Liver (tissue), 9 donors: Measurements from ENCODE around the gene DCBLD2. TPM values are rescaled to one million over a fixed set of nuclear protein-coding genes. Genes with fewer than 3 reads are reported as not detected.

Experiments used
- DNase-seq: peaks from one replicate; pipeline ENCODE4 v3.0.0-alpha.2; 2017; ENCODE audit warnings: low spot score
- H3K27ac ChIP-seq, 2 donors: one replicate each; pipeline ENCODE4 v1.7.0; 2013; ENCODE audit warnings: inconsistent platforms in 2 of 2, low read length in 2 of 2, control low read depth in 1 of 2, low read depth in 1 of 2, mild to moderate bottlenecking in 1 of 2
- H3K27me3 ChIP-seq, 4 donors: one replicate each; pipeline versions ENCODE4 v1.6.1 to v1.7.0; 2013; ENCODE audit warnings: low read length in 3 of 4, inconsistent platforms in 1 of 4, mild to moderate bottlenecking in 1 of 4, moderate library complexity in 1 of 4; ENCODE audit not compliant: control insufficient read depth in 4 of 4, insufficient read depth in 4 of 4
- H3K36me3 ChIP-seq, 4 donors: one replicate each; pipeline versions ENCODE4 v1.6.1 to v1.7.0; 2013; ENCODE audit warnings: low read length in 3 of 4, mild to moderate bottlenecking in 3 of 4, low read depth in 1 of 4, moderate library complexity in 1 of 4; ENCODE audit not compliant: control insufficient read depth in 4 of 4, insufficient read depth in 3 of 4
- H3K4me1 ChIP-seq, 4 donors: one replicate each; pipeline versions ENCODE4 v1.6.1 to v1.7.0; 2013; ENCODE audit warnings: low read length in 3 of 4, mild to moderate bottlenecking in 3 of 4, moderate library complexity in 1 of 4; ENCODE audit not compliant: control insufficient read depth in 4 of 4, insufficient read depth in 4 of 4
- H3K4me3 ChIP-seq, 3 donors: one replicate each; pipeline versions ENCODE4 v1.6.1 to v1.7.0; 2013; ENCODE audit warnings: low read length in 3 of 3, control low read depth in 1 of 3, low read depth in 1 of 3, mild to moderate bottlenecking in 1 of 3
- H3K9ac ChIP-seq, 2 donors: one replicate each; pipeline ENCODE4 v1.7.0; 2013; ENCODE audit warnings: low read length in 2 of 2, mild to moderate bottlenecking in 2 of 2, moderate library complexity in 2 of 2, control low read depth in 1 of 2, low read depth in 1 of 2
- H3K9me3 ChIP-seq, 4 donors: one replicate each; pipeline versions ENCODE4 v1.6.1 to v1.7.0; 2013; ENCODE audit warnings: low read length in 3 of 4; ENCODE audit not compliant: control insufficient read depth in 4 of 4
- EGR1 ChIP-seq, 2 donors: IDR thresholded peaks; 2 replicates each; pipeline ENCODE4 v1.6.1; 2016 to 2018; ENCODE audit warnings: antibody characterized with exemption in 2 of 2, low read depth in 2 of 2
- FOXA1 ChIP-seq: IDR thresholded peaks from 2 replicates; pipeline ENCODE4 v1.6.1; 2016; ENCODE audit warnings: antibody characterized with exemption
- FOXA2 ChIP-seq: IDR thresholded peaks from 2 replicates; pipeline ENCODE4 v1.6.1; 2016; ENCODE audit warnings: antibody characterized with exemption
- HNF4A ChIP-seq, 2 donors: conservative IDR thresholded peaks; 2 replicates each; pipeline ENCODE4 v1.6.1; 2016; ENCODE audit warnings: antibody characterized with exemption in 2 of 2, mild to moderate bottlenecking in 2 of 2
- HNF4G ChIP-seq: IDR thresholded peaks from 2 replicates; pipeline ENCODE4 v1.6.1; 2016; ENCODE audit warnings: antibody characterized with exemption
- NR2F2 ChIP-seq: IDR thresholded peaks from 2 replicates; pipeline ENCODE4 v1.6.1; 2016; ENCODE audit warnings: antibody characterized with exemption
- RAD21 ChIP-seq, 2 donors: IDR thresholded peaks; 2 replicates each; pipeline ENCODE4 v1.6.1; 2016; ENCODE audit warnings: antibody characterized with exemption in 2 of 2, mild to moderate bottlenecking in 2 of 2
- RXRA ChIP-seq, 2 donors: IDR thresholded peaks; 2 replicates each; pipeline ENCODE4 v1.6.1; 2017 to 2018; ENCODE audit warnings: antibody characterized with exemption in 2 of 2, mild to moderate bottlenecking in 1 of 2
- TAF1 ChIP-seq: conservative IDR thresholded peaks from 2 replicates; pipeline ENCODE4 v1.6.1; 2016; ENCODE audit warnings: antibody characterized with exemption, mild to moderate bottlenecking
- YY1 ChIP-seq: IDR thresholded peaks from 2 replicates; pipeline ENCODE4 v1.6.1; 2016; ENCODE audit warnings: antibody characterized with exemption, mild to moderate bottlenecking
- WGBS: extraction: QIAGEN DNeasy Blood & Tissue Kit; methylation state at CpG from one replicate; pipeline ENCODE4 v1.1.7; 2013; 5-methylcytosine and 5-hydroxymethylcytosine counted together
- polyA plus RNA-seq, 2 donors: library from polyadenylated mRNA; stranded (reverse) in 1 of 2; unstranded in 1 of 2; fragments of 200-250 nt in 1 of 2; fragments of >200 nt in 1 of 2; fragmentation: Nextera tagmentation in 1 of 2; extraction: Ambion mirVana in 1 of 2; gene quantifications; one replicate each; pipeline versions ENCODE4 v1.2.1 to v1.2.3, GENCODE V29; 2013 to 2015
- total RNA-seq, 2 donors: library from RNA; depleted of rRNA; stranded (reverse); fragments of >200 nt; gene quantifications; one replicate each; pipeline ENCODE4 v1.2.3, GENCODE V29; 2014
- TF ChIP-seq, protein P1 (sequence below): IDR thresholded peaks from 2 replicates; pipeline ENCODE4 v1.6.1; 2016; ENCODE audit warnings: antibody characterized with exemption
- TF ChIP-seq, protein P2 (sequence below): IDR thresholded peaks from 2 replicates; pipeline ENCODE4 v1.6.1; 2016; ENCODE audit warnings: antibody characterized with exemption
- TF ChIP-seq, protein P3 (sequence below): fragments of 150-350 bp; IDR thresholded peaks from 2 replicates; pipeline ENCODE4 v1.5.1; 2017; ENCODE audit warnings: improper control_type of control experiment, low read depth, low read length; ENCODE audit not compliant: missing input control
- TF ChIP-seq, protein P4 (sequence below): IDR thresholded peaks from 2 replicates; pipeline ENCODE4 v1.6.1; 2016; ENCODE audit warnings: antibody characterized with exemption
- donor health status: healthy.
- donor health status: healthy.
- donor health status: healthy.
- donor health status: healthy.
- donor health status: healthy.

DCBLD2 gene
- total and polyA plus RNA-seq, 4 donors, result 4.7 to 14.7 (median 9.1) TPM

DNA sequence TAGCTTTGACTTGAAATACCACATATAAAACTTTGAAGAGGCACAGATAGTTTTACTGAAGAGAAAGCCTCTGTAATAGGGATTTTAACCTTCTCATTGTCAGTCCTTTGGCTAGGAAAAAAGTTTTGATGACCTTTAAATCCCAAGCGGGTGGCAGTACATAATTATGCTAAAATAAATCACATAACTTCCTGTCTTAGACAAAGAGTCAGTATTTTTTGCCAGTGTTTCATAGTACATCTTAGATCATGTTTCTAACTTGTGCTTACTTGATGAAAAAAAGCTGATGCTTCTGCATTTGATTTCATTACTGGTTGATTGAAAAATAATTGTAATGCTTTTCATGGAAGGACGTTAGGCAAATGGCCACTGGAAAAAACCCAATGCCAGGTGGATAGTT lies 132.5 kb downstream of the DCBLD2 start:
- 70% methylated on average over 2 of the region's 2 CpGs for WGBS
- no peak for TF ChIP-seq FOXA1
- TF ChIP-seq HNF4A (conservative IDR thresholded peaks at IDR 0.05), result no peak
- TF ChIP-seq, protein P1, sequence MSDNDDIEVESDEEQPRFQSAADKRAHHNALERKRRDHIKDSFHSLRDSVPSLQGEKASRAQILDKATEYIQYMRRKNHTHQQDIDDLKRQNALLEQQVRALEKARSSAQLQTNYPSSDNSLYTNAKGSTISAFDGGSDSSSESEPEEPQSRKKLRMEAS, result no peak
- TF ChIP-seq RXRA (IDR thresholded peaks at IDR 0.05), result no peak
- TF ChIP-seq, protein P2, sequence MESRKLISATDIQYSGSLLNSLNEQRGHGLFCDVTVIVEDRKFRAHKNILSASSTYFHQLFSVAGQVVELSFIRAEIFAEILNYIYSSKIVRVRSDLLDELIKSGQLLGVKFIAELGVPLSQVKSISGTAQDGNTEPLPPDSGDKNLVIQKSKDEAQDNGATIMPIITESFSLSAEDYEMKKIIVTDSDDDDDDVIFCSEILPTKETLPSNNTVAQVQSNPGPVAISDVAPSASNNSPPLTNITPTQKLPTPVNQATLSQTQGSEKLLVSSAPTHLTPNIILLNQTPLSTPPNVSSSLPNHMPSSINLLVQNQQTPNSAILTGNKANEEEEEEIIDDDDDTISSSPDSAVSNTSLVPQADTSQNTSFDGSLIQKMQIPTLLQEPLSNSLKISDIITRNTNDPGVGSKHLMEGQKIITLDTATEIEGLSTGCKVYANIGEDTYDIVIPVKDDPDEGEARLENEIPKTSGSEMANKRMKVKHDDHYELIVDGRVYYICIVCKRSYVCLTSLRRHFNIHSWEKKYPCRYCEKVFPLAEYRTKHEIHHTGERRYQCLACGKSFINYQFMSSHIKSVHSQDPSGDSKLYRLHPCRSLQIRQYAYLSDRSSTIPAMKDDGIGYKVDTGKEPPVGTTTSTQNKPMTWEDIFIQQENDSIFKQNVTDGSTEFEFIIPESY, result no peak
- TF ChIP-seq, protein P3, sequence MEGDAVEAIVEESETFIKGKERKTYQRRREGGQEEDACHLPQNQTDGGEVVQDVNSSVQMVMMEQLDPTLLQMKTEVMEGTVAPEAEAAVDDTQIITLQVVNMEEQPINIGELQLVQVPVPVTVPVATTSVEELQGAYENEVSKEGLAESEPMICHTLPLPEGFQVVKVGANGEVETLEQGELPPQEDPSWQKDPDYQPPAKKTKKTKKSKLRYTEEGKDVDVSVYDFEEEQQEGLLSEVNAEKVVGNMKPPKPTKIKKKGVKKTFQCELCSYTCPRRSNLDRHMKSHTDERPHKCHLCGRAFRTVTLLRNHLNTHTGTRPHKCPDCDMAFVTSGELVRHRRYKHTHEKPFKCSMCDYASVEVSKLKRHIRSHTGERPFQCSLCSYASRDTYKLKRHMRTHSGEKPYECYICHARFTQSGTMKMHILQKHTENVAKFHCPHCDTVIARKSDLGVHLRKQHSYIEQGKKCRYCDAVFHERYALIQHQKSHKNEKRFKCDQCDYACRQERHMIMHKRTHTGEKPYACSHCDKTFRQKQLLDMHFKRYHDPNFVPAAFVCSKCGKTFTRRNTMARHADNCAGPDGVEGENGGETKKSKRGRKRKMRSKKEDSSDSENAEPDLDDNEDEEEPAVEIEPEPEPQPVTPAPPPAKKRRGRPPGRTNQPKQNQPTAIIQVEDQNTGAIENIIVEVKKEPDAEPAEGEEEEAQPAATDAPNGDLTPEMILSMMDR, result no peak
- TF ChIP-seq NR2F2, result no peak
- TF ChIP-seq EGR1 (IDR thresholded peaks at IDR 0.05; ENCODE audit: low read depth in 2 of 2), result no peak
- TF ChIP-seq RAD21 (IDR thresholded peaks at IDR 0.05), result no peak
- TF ChIP-seq, protein P4, sequence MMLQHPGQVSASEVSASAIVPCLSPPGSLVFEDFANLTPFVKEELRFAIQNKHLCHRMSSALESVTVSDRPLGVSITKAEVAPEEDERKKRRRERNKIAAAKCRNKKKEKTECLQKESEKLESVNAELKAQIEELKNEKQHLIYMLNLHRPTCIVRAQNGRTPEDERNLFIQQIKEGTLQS, result no peak
- no peak overlapping the region for H3K9ac ChIP-seq
- no peaks in the 10 kb centered on the region for H3K27me3 ChIP-seq
- H3K27ac ChIP-seq, result no peak overlapping the region
- peaks cover 0 to 11% (median 3%) of the 10 kb centered on the region in 4 donors for H3K4me1 ChIP-seq
- no peak for DNase-seq
- peaks cover 1 to 20% (median 4%) of the 10 kb centered on the region in 4 donors for H3K36me3 ChIP-seq
- H3K9me3 ChIP-seq, result no peaks in the 10 kb centered on the region
- no peak overlapping the region for H3K4me3 ChIP-seq

DNA sequence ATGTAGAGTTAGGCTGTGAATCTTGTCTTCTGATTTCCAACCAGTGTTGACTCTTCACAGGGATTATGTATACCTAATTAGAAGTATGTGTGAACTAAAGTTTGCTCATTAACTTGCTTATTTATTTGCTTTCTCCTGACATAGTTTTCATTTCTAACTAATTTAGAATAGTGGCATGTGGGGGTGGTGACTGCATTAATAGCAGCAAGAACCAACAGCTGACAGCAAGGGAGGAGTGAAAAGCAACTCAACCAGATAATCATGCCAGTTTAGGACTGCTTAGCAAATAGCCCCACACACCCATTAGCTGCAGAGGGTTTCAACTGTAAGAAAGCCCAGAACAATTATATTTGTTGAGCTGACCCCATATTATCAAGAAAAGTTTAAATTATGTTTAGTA lies 134.6 kb downstream of the DCBLD2 start:
- H3K4me1 ChIP-seq, result peaks cover 5 to 24% (median 14%) of the 10 kb centered on the region in 4 donors
- no peaks in the 10 kb centered on the region for H3K9me3 ChIP-seq
- no peak overlapping the region for H3K9ac ChIP-seq
- H3K27ac ChIP-seq, result no peak overlapping the region
- no peak overlapping the region for H3K4me3 ChIP-seq
- DNase-seq, result no peak
- TF ChIP-seq HNF4A (conservative IDR thresholded peaks at IDR 0.05) (no peak), RAD21 (IDR thresholded peaks at IDR 0.05) (no peak), FOXA2 (no peak), HNF4G (no peak), TAF1 (no peak), YY1 (no peak)
- TF ChIP-seq, protein P2, result no peak
- TF ChIP-seq, protein P1, result no peak
- no peaks in the 10 kb centered on the region for H3K27me3 ChIP-seq
- peaks cover 0 to 13% (median 0%) of the 10 kb centered on the region in 4 donors for H3K36me3 ChIP-seq
